ENCODE measurements around the gene MARF1. TPM values are rescaled to one million over a fixed set of nuclear protein-coding genes. Genes with fewer than 3 reads are reported as not detected.

Gene MARF1
- polyA plus RNA-seq, 3 donors, result 5.7 to 39.9 (median 9.8) TPM

DNA sequence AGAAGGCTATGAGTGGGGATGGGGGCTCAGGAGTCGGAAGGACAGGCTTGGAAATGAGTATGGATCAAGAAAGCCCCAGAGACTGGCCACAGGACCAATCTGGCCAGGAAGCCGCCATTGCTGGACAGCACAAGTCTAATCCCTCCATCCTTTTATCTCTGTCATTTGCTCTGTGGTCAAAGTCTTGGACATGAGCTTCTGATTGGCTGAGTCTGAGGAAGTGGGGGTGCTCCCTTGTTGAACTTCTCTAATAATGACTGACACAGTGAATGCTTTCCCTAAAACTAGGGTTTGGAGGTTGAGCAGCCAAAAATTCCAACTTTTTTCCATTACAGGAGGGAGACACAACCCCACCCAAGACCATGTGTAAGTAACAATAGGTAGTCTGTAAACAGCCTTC, 97.4 kb downstream of the MARF1 start:
- 100% methylated on average over 1 of the region's 2 CpGs for WGBS (ENCODE audit: insufficient coverage)
- H3K9me3 Mint-ChIP-seq, result peaks cover 4 to 12% (median 6%) of the 10 kb centered on the region in 7 donors

DNA sequence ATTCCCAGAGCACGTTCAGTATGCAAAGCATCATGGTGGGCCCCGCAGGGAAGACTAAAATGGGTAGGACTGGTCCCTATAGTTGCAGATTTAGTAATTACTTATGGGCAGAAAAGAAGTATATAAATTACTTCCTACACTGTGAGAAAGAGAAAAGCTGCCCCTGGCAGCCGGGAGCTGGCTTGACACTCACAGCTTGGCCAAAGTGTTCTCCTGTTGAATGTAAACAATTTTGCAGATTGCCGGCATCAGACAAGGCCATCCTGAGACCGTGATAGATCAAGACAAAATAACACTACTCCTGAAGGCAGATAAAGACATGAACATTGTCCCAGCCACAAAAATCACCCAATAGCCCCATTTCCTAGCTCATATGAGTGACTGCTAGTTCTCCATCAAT, 98.5 kb downstream of the MARF1 start:
- Mint-ChIP-seq H3K9me3 (peaks cover 4 to 12% (median 6%) of the 10 kb centered on the region in 7 donors), H3K4me1 (peaks cover 6% of the 10 kb centered on the region), H3K4me3 (no peak overlapping the region), H3K27ac (no peak overlapping the region), H3K27me3 (ENCODE audit: low read depth in 3 of 3) (peaks cover 3 to 4% (median 3%) of the 10 kb centered on the region in 3 donors), H3K36me3 (no peaks in the 10 kb centered on the region)
- no peaks in the 10 kb centered on the region for H4K20me1 ChIP-seq (ENCODE audit: insufficient read depth, low read length)
- H3K79me2 ChIP-seq (ENCODE audit: insufficient read depth, low read length), result no peaks in the 10 kb centered on the region
- no peak overlapping the region for H3K9ac ChIP-seq (ENCODE audit: insufficient read depth, low read length, poor library complexity, severe bottlenecking)
- 100% methylated on average over 2 of the region's 5 CpGs for WGBS (ENCODE audit: insufficient coverage)
- intact Hi-C loops (cut with micrococcal nuclease), result no loop called here
- peaks cover 3 to 7% of the 10 kb centered on the region in 2 donors for H3K4me1 ChIP-seq (ENCODE audit: control insufficient read depth in 1 of 2, insufficient read depth in 2 of 2, low read length in 2 of 2)
- H3K36me3 ChIP-seq (replicated peaks in 1 of 2; ENCODE audit: control insufficient read depth in 1 of 2, insufficient read depth in 2 of 2, low read length in 2 of 2), result no peaks in the 10 kb centered on the region
- H3K27ac ChIP-seq (ENCODE audit: low read depth in 1 of 2, low read length in 2 of 2), result no peak overlapping the region
- no peak overlapping the region for H3K4me3 ChIP-seq (replicated peaks in 1 of 3; ENCODE audit: low read depth in 2 of 3, low read length in 3 of 3)
- no peak for DNase-seq
- H3K27me3 ChIP-seq (ENCODE audit: control insufficient read depth in 2 of 2, insufficient read depth in 2 of 2, low read length in 2 of 2), result no peaks in the 10 kb centered on the region
- peaks cover 7 to 13% of the 10 kb centered on the region in 2 donors for H3K9me3 ChIP-seq (replicated peaks in 1 of 2; ENCODE audit: control insufficient read depth in 1 of 2, insufficient read depth in 1 of 2, low read length in 2 of 2)
- H3K4me2 ChIP-seq (replicated peaks; ENCODE audit: extremely low read depth, low read length, poor library complexity, severe bottlenecking), result no peak overlapping the region
- TF ChIP-seq, protein P1, sequence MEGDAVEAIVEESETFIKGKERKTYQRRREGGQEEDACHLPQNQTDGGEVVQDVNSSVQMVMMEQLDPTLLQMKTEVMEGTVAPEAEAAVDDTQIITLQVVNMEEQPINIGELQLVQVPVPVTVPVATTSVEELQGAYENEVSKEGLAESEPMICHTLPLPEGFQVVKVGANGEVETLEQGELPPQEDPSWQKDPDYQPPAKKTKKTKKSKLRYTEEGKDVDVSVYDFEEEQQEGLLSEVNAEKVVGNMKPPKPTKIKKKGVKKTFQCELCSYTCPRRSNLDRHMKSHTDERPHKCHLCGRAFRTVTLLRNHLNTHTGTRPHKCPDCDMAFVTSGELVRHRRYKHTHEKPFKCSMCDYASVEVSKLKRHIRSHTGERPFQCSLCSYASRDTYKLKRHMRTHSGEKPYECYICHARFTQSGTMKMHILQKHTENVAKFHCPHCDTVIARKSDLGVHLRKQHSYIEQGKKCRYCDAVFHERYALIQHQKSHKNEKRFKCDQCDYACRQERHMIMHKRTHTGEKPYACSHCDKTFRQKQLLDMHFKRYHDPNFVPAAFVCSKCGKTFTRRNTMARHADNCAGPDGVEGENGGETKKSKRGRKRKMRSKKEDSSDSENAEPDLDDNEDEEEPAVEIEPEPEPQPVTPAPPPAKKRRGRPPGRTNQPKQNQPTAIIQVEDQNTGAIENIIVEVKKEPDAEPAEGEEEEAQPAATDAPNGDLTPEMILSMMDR (IDR thresholded peaks at IDR 0.05), result no peak
- no peak overlapping the region for H2AFZ ChIP-seq (ENCODE audit: insufficient read depth, low read depth, low read length, poor library complexity, severe bottlenecking)

More for the DNA sequence above, 97.4 kb downstream of the MARF1 start:
- H3K9ac ChIP-seq (ENCODE audit: insufficient read depth, low read length, poor library complexity, severe bottlenecking), result no peak overlapping the region
- no peaks in the 10 kb centered on the region for H3K36me3 ChIP-seq (replicated peaks in 1 of 2; ENCODE audit: control insufficient read depth in 1 of 2, insufficient read depth in 2 of 2, low read length in 2 of 2)
- H2AFZ ChIP-seq (ENCODE audit: insufficient read depth, low read depth, low read length, poor library complexity, severe bottlenecking), result no peak overlapping the region
- no peak overlapping the region for H3K4me3 Mint-ChIP-seq
- no peaks in the 10 kb centered on the region for H3K36me3 Mint-ChIP-seq
- peaks cover 3 to 5% (median 4%) of the 10 kb centered on the region in 3 donors for H3K27me3 Mint-ChIP-seq (ENCODE audit: low read depth in 3 of 3)
- H3K4me1 Mint-ChIP-seq, result peaks cover 7% of the 10 kb centered on the region
- peaks cover 7 to 13% of the 10 kb centered on the region in 2 donors for H3K9me3 ChIP-seq (replicated peaks in 1 of 2; ENCODE audit: control insufficient read depth in 1 of 2, insufficient read depth in 1 of 2, low read length in 2 of 2)
- H3K27me3 ChIP-seq (ENCODE audit: control insufficient read depth in 2 of 2, insufficient read depth in 2 of 2, low read length in 2 of 2), result no peaks in the 10 kb centered on the region
- TF ChIP-seq, protein P1 (IDR thresholded peaks at IDR 0.05), result no peak
- intact Hi-C loops (cut with micrococcal nuclease), result no loop called here
- peaks cover 3 to 7% of the 10 kb centered on the region in 2 donors for H3K4me1 ChIP-seq (ENCODE audit: control insufficient read depth in 1 of 2, insufficient read depth in 2 of 2, low read length in 2 of 2)
- no peak overlapping the region for H3K27ac Mint-ChIP-seq
- H3K4me3 ChIP-seq (replicated peaks in 1 of 3; ENCODE audit: low read depth in 2 of 3, low read length in 3 of 3), result no peak overlapping the region
- no peaks in the 10 kb centered on the region for H3K79me2 ChIP-seq (ENCODE audit: insufficient read depth, low read length)
- no peak overlapping the region for H3K27ac ChIP-seq (ENCODE audit: low read depth in 1 of 2, low read length in 2 of 2)
- H4K20me1 ChIP-seq (ENCODE audit: insufficient read depth, low read length), result no peaks in the 10 kb centered on the region
- no peak overlapping the region for H3K4me2 ChIP-seq (replicated peaks; ENCODE audit: extremely low read depth, low read length, poor library complexity, severe bottlenecking)
- DNase-seq, result peak in 2 of 3 donors; percentile 16 to 17

Other genes with a start within 250 kb of the MARF1 start
- gene MPV17L, start 247.4 kb downstream of the MARF1 start, polyA plus RNA-seq, result under 1 TPM in 2 of 3 donors, not detected in 1; 0.13 to 0.58 TPM
- under 1 TPM; 0.11 to 0.28 (median 0.11) TPM for gene BMERB1, start 208.6 kb downstream of the MARF1 start, polyA plus RNA-seq
- gene NDE1, start 7.1 kb upstream of the MARF1 start, polyA plus RNA-seq, result 10 to 100 TPM; 26.0 to 47.8 (median 28.0) TPM
- under 1 TPM in 1 of 3 donors, not detected in 2; 0.06 TPM for gene MYH11, start 213.9 kb upstream of the MARF1 start, polyA plus RNA-seq
- gene CEP20, start 245.4 kb upstream of the MARF1 start, polyA plus RNA-seq, result 10 to 100 TPM; 11.6 to 27.3 (median 24.7) TPM